Body of pancreas (tissue), 4 donors: ENCODE data around the gene HES4. TPM values are rescaled to one million over a fixed set of nuclear protein-coding genes. Genes with fewer than 3 reads are reported as not detected.

Experiments used
- ATAC-seq: fragments of 150-250 bp; one replicate; pipeline ENCODE4 v1.9.1; 2016
- DNase-seq, 4 donors: peaks; one replicate each; pipeline ENCODE4 v3.0.0-alpha.2; 2019
- H3K27ac ChIP-seq, 4 donors: fragments of 200-600 bp; sonication (generic); 1 replicate in 3 of 4; 2 replicates in 1 of 4; pipeline versions ENCODE4 v1.5.1 to v1.6.1; 2016 to 2019; ENCODE audit warnings: mild to moderate bottlenecking in 1 of 4, mixed read lengths in 1 of 4, moderate library complexity in 1 of 4
- H3K27me3 ChIP-seq, 2 donors: fragments of 200-600 bp; sonication (generic); one replicate each; pipeline ENCODE4 v1.6.0; 2016; ENCODE audit warnings: mild to moderate bottlenecking in 1 of 2
- H3K36me3 ChIP-seq, 2 donors: fragments of 200-600 bp; sonication (generic); replicated peaks in 1 of 2; 2 replicates each; pipeline ENCODE4 v1.5.1; 2016; ENCODE audit warnings: low read depth in 2 of 2; ENCODE audit not compliant: insufficient read depth in 1 of 2
- H3K4me1 ChIP-seq: fragments of 200-600 bp; sonication (generic); one replicate; pipeline ENCODE4 v1.6.0; 2016
- H3K4me3 ChIP-seq, 2 donors: fragments of 200-600 bp; sonication (generic); 1 replicate in 1 of 2; 2 replicates in 1 of 2; pipeline ENCODE4 v1.5.1; 2016 to 2019
- H3K9me3 ChIP-seq, 3 donors: fragments of 200-600 bp; sonication (generic); 1 replicate in 2 of 3; 2 replicates in 1 of 3; pipeline ENCODE4 v1.5.1; 2016
- CTCF ChIP-seq, 7 experiments: fragments of 450-650 bp in 4 of 7; fragments of 200-600 bp in 3 of 7; sonication (generic) in 3 of 7; IDR thresholded peaks; one replicate each; pipeline ENCODE4 v1.5.1; 2016 to 2019; ENCODE audit warnings: antibody characterized with exemption in 7 of 7
- POLR2A ChIP-seq, 3 donors: fragments of 450-650 bp; IDR thresholded peaks; one replicate each; pipeline ENCODE4 v1.6.1; 2016; ENCODE audit warnings: antibody characterized with exemption in 3 of 3, mild to moderate bottlenecking in 2 of 3
- WGBS, 2 donors: methylation state at CpG; one replicate each; pipeline ENCODE4 v1.1.5; 2017; 5-methylcytosine and 5-hydroxymethylcytosine counted together
- intact Hi-C: fragments of 100-400 bp; cut with DNase I; formaldehyde crosslinking; loops from one replicate; pipeline ENCODE4 v1.15.1; 2023
- total RNA-seq, 2 donors: library from RNA; depleted of rRNA; stranded (reverse); fragments of >200 nt; gene quantifications; one replicate each; pipeline ENCODE4 v1.1.0, GENCODE V29; 2016

HES4 gene
- total RNA-seq, 2 donors from 2014 or later = 44.1 to 97.2 TPM

- intact Hi-C loops = no loop called here
- DNase-seq (no peak), ATAC-seq (no peak)
- TF ChIP-seq POLR2A (IDR thresholded peaks at IDR 0.05) (no peak), CTCF (IDR thresholded peaks at IDR 0.05) (no peak)
- Histone ChIP-seq H3K27ac (no peak overlapping the region), H3K4me1 (peaks cover 29% of the 10 kb centered on the region), H3K4me3 (no peak overlapping the region), H3K9me3 (no peaks in the 10 kb centered on the region), H3K27me3 (no peaks in the 10 kb centered on the region), H3K36me3 (peaks cover 4 to 31% of the 10 kb centered on the region in 2 donors)
- 70 to 79% methylated on average over 6 of the region's 6 CpGs for WGBS, 2 donors
These were observed 44.4 kb downstream of the HES4 start for GRCh38 chr1:955474-955873.

GRCh38 chr1:954927-955326, 45.0 kb downstream of the HES4 start:
- intact Hi-C loops = no loop called here
- DNase-seq (no peak), ATAC-seq (no peak)
- TF ChIP-seq POLR2A (IDR thresholded peaks at IDR 0.05) (no peak), CTCF (IDR thresholded peaks at IDR 0.05) (no peak)
- Histone ChIP-seq H3K27me3 (no peaks in the 10 kb centered on the region), H3K36me3 (peaks cover 5 to 35% of the 10 kb centered on the region in 2 donors), H3K4me3 (no peak overlapping the region), H3K9me3 (no peaks in the 10 kb centered on the region), H3K4me1 (peaks cover 25% of the 10 kb centered on the region), H3K27ac (no peak overlapping the region)
- WGBS, 2 donors = 86 to 92% methylated on average over 10 to 13 of the region's 13 CpGs

- intact Hi-C loops = no loop called here
- TF ChIP-seq POLR2A (IDR thresholded peaks at IDR 0.05) (no peak), CTCF (IDR thresholded peaks at IDR 0.05) (no peak)
- Histone ChIP-seq H3K9me3 (no peaks in the 10 kb centered on the region), H3K36me3 (peaks cover 8 to 40% of the 10 kb centered on the region in 2 donors), H3K4me1 (peaks cover 17% of the 10 kb centered on the region), H3K4me3 (no peak overlapping the region), H3K27ac (no peak overlapping the region), H3K27me3 (no peaks in the 10 kb centered on the region)
- DNase-seq (no peak), ATAC-seq (no peak)
- WGBS, 2 donors = 77 to 90% methylated on average over 13 to 27 of the region's 32 CpGs
These were observed 46.2 kb downstream of the HES4 start for GRCh38 chr1:953524-954320.

GRCh38 chr1:952603-953002, 47.3 kb downstream of the HES4 start:
- ATAC-seq = no peak
- H3K36me3 ChIP-seq = peaks cover 17 to 49% of the 10 kb centered on the region in 2 donors
- no peak for DNase-seq

More at GRCh38 chr1:952603-953002, 47.3 kb downstream of the HES4 start:
- WGBS, 2 donors = 83 to 92% methylated on average over 3 to 6 of the region's 7 CpGs
- H3K27ac ChIP-seq = no peak overlapping the region
- no peak for TF ChIP-seq CTCF (IDR thresholded peaks at IDR 0.05)
- TF ChIP-seq POLR2A (IDR thresholded peaks at IDR 0.05) = no peak
- peaks cover 8% of the 10 kb centered on the region for H3K4me1 ChIP-seq
- H3K4me3 ChIP-seq = no peak overlapping the region
- no peaks in the 10 kb centered on the region for H3K27me3 ChIP-seq
- H3K9me3 ChIP-seq = no peaks in the 10 kb centered on the region
- intact Hi-C loops = no loop called here
